Ishikawa (cell line): ENCODE results near the gene GTPBP4.

ENCODE experiments used
- CEBPB ChIP-seq: IDR thresholded peaks from 2 replicates; pipeline ENCODE4 v1.6.1; 2012
- CREB1 ChIP-seq: IDR thresholded peaks from 2 replicates; pipeline ENCODE4 v1.6.1; 2012; ENCODE audit warnings: low read depth
- EGR1 ChIP-seq: IDR thresholded peaks from 2 replicates; pipeline ENCODE4 v1.6.1; 2012
- EP300 ChIP-seq: IDR thresholded peaks from 2 replicates; pipeline ENCODE4 v1.6.1; 2012; ENCODE audit warnings: borderline replicate concordance
- FOXM1 ChIP-seq: IDR thresholded peaks from 2 replicates; pipeline ENCODE4 v1.6.1; 2012; ENCODE audit warnings: low read depth, borderline replicate concordance
- NFIC ChIP-seq: IDR thresholded peaks from 2 replicates; pipeline ENCODE4 v1.6.1; 2012
- RAD21 ChIP-seq: IDR thresholded peaks from 2 replicates; pipeline ENCODE4 v1.6.1; 2012; ENCODE audit warnings: low read depth
- TAF1 ChIP-seq: IDR thresholded peaks from 2 replicates; pipeline ENCODE4 v1.6.1; 2012; ENCODE audit warnings: low read depth, mild to moderate bottlenecking
- TCF12 ChIP-seq: IDR thresholded peaks from 2 replicates; pipeline ENCODE4 v1.6.1; 2012; ENCODE audit warnings: low read depth
- TEAD4 ChIP-seq: IDR thresholded peaks from 2 replicates; pipeline ENCODE4 v1.6.1; 2012
- YY1 ChIP-seq: IDR thresholded peaks from 2 replicates; pipeline ENCODE4 v1.6.1; 2012; ENCODE audit warnings: low read depth
- ZBTB7A ChIP-seq: IDR thresholded peaks from 2 replicates; pipeline ENCODE4 v1.6.1; 2012; ENCODE audit warnings: low read depth
- TF ChIP-seq, protein P1 (sequence below): IDR thresholded peaks from 2 replicates; pipeline ENCODE4 v1.6.1; 2012; ENCODE audit warnings: low read depth, mild to moderate bottlenecking
- TF ChIP-seq, protein P2 (sequence below): IDR thresholded peaks from 2 replicates; pipeline ENCODE4 v1.6.1; 2012
- TF ChIP-seq, protein P3 (sequence below): IDR thresholded peaks from 2 replicates; pipeline ENCODE4 v1.6.1; 2012

GTPBP4 gene

DNA sequence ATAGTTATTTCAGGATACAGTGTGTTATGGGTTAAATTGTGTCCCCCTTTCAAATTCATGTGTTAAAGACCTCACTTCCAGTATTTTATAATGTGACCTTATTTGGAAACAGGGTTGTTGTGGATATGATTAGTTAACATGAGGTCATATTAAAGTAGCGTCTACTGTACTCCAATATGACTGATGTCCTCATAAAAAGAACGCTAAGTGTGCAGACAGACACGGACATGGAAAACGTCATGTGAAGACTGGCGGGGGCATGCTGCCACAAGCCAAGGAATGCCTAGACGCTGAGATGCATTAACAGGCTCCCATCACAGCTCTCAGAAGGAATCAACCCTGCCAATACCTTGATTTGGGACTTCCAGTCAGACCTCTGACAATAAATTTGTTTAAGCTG lies 66.5 kb downstream of the GTPBP4 start:
- TF ChIP-seq, protein P1, sequence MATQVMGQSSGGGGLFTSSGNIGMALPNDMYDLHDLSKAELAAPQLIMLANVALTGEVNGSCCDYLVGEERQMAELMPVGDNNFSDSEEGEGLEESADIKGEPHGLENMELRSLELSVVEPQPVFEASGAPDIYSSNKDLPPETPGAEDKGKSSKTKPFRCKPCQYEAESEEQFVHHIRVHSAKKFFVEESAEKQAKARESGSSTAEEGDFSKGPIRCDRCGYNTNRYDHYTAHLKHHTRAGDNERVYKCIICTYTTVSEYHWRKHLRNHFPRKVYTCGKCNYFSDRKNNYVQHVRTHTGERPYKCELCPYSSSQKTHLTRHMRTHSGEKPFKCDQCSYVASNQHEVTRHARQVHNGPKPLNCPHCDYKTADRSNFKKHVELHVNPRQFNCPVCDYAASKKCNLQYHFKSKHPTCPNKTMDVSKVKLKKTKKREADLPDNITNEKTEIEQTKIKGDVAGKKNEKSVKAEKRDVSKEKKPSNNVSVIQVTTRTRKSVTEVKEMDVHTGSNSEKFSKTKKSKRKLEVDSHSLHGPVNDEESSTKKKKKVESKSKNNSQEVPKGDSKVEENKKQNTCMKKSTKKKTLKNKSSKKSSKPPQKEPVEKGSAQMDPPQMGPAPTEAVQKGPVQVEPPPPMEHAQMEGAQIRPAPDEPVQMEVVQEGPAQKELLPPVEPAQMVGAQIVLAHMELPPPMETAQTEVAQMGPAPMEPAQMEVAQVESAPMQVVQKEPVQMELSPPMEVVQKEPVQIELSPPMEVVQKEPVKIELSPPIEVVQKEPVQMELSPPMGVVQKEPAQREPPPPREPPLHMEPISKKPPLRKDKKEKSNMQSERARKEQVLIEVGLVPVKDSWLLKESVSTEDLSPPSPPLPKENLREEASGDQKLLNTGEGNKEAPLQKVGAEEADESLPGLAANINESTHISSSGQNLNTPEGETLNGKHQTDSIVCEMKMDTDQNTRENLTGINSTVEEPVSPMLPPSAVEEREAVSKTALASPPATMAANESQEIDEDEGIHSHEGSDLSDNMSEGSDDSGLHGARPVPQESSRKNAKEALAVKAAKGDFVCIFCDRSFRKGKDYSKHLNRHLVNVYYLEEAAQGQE: no peak
- TF ChIP-seq CEBPB (no peak), FOXM1 (no peak), EGR1 (no peak), RAD21 (no peak), TAF1 (no peak), ZBTB7A (no peak), EP300 (no peak), YY1 (no peak)
- TF ChIP-seq, protein P2, sequence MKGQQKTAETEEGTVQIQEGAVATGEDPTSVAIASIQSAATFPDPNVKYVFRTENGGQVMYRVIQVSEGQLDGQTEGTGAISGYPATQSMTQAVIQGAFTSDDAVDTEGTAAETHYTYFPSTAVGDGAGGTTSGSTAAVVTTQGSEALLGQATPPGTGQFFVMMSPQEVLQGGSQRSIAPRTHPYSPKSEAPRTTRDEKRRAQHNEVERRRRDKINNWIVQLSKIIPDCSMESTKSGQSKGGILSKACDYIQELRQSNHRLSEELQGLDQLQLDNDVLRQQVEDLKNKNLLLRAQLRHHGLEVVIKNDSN: no peak
- TF ChIP-seq, protein P3, sequence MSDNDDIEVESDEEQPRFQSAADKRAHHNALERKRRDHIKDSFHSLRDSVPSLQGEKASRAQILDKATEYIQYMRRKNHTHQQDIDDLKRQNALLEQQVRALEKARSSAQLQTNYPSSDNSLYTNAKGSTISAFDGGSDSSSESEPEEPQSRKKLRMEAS: no peak

DNA sequence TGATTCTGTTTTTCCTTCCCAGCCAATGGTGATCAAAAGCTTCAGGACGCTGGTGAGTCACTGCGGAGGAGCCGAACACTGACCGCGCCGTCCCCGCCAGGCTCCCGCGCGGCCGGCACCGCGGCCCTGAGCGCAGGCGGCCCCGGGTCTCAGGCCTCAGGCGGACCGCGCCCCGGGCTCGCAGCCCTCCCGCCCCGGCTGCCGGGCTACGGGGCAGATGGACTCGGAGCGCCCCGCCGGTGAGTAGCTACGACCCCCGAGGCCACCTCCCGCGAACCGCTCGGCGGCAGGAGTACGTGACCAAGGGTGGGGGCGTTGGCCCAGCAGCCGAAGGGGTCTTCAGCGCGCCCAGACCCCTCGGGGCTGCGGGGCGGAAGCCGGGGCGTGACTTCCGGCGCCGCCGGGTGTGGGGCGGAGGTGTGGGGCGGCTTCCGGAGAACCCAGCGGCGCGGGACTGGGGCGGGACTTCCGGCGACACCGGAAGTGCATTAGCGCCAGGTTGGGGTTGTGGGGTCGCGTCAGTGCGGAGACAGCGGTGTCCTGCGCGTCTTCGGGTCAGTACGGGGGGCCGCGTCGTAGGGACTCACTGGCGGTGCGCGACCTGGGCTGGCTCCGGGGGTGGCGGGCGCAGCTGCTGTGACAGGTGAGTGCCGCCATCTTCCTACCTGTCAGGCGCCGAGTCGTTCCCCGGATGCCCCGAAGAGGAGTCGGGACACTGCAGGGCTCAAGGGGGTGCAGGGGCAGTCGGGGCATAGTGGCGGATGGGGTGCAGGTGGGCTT lies 68.3 kb downstream of the GTPBP4 start, which contains the start of gene WDR37:
Gene WDR37, plus strand, starts transcription at position 60 of the 780 bp plus-strand sequence. CDS start 15,771 bp downstream, outside the sequence.
- TF ChIP-seq, protein P1: 0 out of 2 replicates have a peak, but pooled peaks have one; percentile 26
- TF ChIP-seq TAF1: peak; percentile 63
- no peak for TF ChIP-seq EGR1
- no peak for TF ChIP-seq CEBPB
- TF ChIP-seq, protein P3: no peak; the same call in 1 of the 2 replicates
- TF ChIP-seq YY1: peak; percentile 80
- TF ChIP-seq EP300: no peak; the same call in 1 of the 2 replicates
- TF ChIP-seq NFIC: no peak
- peak; percentile 19; the same call in 1 of the 2 replicates for TF ChIP-seq TCF12
- no peak for TF ChIP-seq CREB1
- peak; percentile 99 for TF ChIP-seq ZBTB7A
- TF ChIP-seq RAD21: no peak
- TF ChIP-seq TEAD4: no peak

DNA sequence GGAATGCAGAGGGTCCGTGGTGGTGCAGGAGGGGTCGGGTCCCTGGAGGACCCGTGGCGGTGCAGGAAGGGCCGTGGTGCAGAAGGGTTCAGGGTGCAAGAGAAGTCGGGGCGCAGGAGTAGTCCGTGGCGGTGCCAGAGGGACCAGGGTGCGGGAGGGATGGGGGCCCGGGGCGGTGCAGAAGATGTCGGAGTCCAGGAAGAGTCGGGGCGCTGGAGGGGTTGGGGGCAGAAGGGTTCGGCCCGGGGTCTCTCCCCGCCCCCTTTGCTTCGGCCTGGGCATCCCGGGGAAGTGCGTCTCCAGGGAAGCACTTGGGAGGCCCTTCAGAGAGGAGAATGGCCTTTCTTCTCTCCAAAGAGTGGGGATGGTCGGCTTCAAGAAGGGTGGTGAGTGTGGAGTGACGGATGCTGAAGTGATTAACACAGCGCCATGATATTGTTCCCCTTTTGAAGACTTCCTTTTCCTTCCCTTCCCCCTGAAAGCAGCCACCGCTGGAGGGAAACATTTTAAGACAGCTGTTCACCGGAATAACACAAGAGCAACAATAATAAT lies 68.9 kb downstream of the GTPBP4 start:
- TF ChIP-seq EP300 (no peak), RAD21 (no peak), TEAD4 (no peak), TAF1 (no peak), ZBTB7A (no peak), FOXM1 (no peak), TCF12 (no peak), EGR1 (no peak), YY1 (no peak), NFIC (no peak), CEBPB (no peak), CREB1 (no peak)
- TF ChIP-seq, protein P1: no peak
- TF ChIP-seq, protein P3: no peak
- TF ChIP-seq, protein P2: no peak
